ENCODE data around the gene SORBS2.

Gene SORBS2

DNA sequence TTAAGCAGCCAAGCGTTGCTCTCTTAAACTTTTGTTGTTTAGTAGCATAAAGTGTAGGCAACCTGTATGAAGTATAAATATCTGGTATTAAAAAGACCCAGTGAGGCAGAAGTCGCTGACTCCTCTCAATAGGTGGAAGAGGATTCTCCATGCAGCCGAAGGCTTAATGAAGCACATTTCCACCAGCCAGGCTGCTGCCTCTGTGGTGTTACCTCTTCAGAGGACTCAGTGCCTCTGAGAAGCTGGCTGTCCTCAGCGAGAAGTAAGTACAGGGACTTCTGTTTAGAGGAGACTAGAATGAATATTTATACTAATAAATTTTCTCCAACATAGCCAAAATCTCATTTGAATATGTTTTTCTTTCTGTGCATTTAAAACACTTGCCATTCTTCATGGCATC is 6.0 kb downstream of the SORBS2 start:
- TF ChIP-seq CTCF (conservative IDR thresholded peaks at IDR 0.05; ENCODE audit: low read depth) = no peak
- ChIA-PET CTCF (interaction anchor here (0.5 kb wide), 1 partner anchor 164 kb away, joined by 5 read pairs; no protein-coding TSS in a partner anchor), POLR2A (ENCODE audit: low non-redundant PET) (no interaction called here)
- no peak overlapping the region for H3K27ac ChIP-seq
- DNase-seq (ENCODE audit: low spot score) = no peak

GRCh38 chr4:185805262-185805802 is 6.7 kb downstream of the SORBS2 start:
- H3K27ac ChIP-seq = no peak overlapping the region
- POLR2A ChIA-PET (ENCODE audit: low non-redundant PET) = no interaction called here
- no peak for TF ChIP-seq CTCF (conservative IDR thresholded peaks at IDR 0.05; ENCODE audit: low read depth)
- DNase-seq (ENCODE audit: low spot score) = no peak
- CTCF ChIA-PET = no interaction called here

DNA sequence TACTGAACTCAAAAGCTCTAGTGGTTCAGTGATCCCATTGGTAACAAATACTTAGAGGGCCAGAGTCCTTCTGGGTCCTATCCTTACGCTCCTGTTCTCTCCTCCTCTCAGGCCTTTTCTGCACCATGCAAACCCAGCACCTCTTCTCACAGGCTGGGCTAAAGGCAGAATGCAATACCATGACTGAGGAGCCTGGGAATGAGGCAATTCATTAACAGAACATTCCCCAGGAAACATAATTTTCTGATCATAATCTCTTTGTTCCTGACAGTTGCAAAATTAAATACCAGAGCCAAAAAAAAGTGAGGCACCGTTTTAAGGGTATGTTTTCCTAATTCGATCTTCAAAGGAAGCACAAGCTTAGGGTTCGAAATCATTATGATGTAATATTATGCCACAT is 9.0 kb downstream of the SORBS2 start:
- no peak for TF ChIP-seq CTCF (conservative IDR thresholded peaks at IDR 0.05; ENCODE audit: low read depth)
- ChIA-PET CTCF (interaction anchor here (0.6 kb wide), 1 partner anchor 9 kb away, joined by 3 read pairs; the partner anchor contains the start of gene SORBS2), POLR2A (ENCODE audit: low non-redundant PET) (no interaction called here)
- no peak overlapping the region for H3K27ac ChIP-seq
- DNase-seq (ENCODE audit: low spot score) = no peak

GRCh38 chr4:185801471-185801870 is 10.5 kb downstream of the SORBS2 start:
- no peak for DNase-seq (ENCODE audit: low spot score)
- CTCF ChIA-PET = no interaction called here
- TF ChIP-seq CTCF (conservative IDR thresholded peaks at IDR 0.05; ENCODE audit: low read depth) = no peak
- no peak overlapping the region for H3K27ac ChIP-seq
- POLR2A ChIA-PET (ENCODE audit: low non-redundant PET) = no interaction called here

DNA sequence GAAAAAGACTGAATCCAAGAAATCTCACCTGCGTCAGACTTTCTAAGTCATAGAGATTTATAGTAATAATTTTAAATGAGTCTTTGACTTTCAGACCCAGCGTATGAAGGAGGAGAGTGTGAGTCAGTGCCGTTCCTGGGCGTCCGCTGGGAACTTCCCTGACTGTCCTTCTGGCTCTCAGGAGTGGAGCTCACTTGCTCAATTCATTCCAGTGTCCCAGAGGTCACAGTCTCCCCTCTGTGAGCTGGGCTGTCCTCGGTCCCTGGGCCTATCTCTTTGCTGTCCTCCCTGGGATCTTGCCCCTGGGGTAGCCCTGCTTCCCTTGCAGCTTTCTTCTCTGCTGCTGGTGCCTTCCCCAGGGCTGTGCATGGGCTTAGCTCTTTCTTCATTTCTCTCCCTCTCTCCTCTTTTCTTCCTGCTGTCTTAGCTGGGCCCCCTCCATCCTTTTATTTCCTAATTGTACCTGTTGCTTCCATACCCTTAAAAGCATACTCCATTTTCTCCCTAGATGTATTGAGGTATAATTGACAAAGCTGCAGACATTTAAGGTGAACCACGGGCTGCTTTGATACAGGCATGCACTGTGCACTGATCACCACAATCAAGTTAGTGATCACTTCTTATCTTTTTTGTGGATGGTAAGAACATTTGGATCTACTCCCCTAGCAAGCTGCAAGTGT is 11.6 kb downstream of the SORBS2 start:
- no peak for TF ChIP-seq CTCF (conservative IDR thresholded peaks at IDR 0.05; ENCODE audit: low read depth)
- H3K27ac ChIP-seq = no peak overlapping the region
- POLR2A ChIA-PET (ENCODE audit: low non-redundant PET) = no interaction called here
- CTCF ChIA-PET = interaction anchor here (0.6 to 0.7 kb wide), 3 partner anchors 9 to 575 kb away, joined by 3 read pairs; no protein-coding TSS in a partner anchor
- no peak for DNase-seq (ENCODE audit: low spot score)

GRCh38 chr4:185799442-185799841 is 12.6 kb downstream of the SORBS2 start:
- H3K27ac ChIP-seq = no peak overlapping the region
- CTCF ChIA-PET = no interaction called here
- POLR2A ChIA-PET (ENCODE audit: low non-redundant PET) = no interaction called here
- TF ChIP-seq CTCF (conservative IDR thresholded peaks at IDR 0.05; ENCODE audit: low read depth) = no peak
- DNase-seq (ENCODE audit: low spot score) = no peak
